HepG2 (cell line): ENCODE measurements around the gene MILR1. TPM values are rescaled to one million over a fixed set of nuclear protein-coding genes. Genes with fewer than 3 reads are reported as not detected.

Source experiments
- ASH2L ChIP-seq: fragments of 300-600, 200-600 bp; sonication (generic); IDR thresholded peaks from 2 replicates; pipeline ENCODE4 v1.7.0; 2017; ENCODE audit warnings: low read depth, mild to moderate bottlenecking, moderate library complexity, mixed read lengths, low read length; ENCODE audit not compliant: insufficient read length
- ATRX ChIP-seq: sonication (generic); formaldehyde crosslinking; IDR thresholded peaks from 2 replicates; pipeline ENCODE4 v1.4.0; 2020; ENCODE audit warnings: missing genetic modification reagents, borderline replicate concordance
- CERS6 ChIP-seq: sonication (generic); formaldehyde crosslinking; IDR thresholded peaks from 2 replicates; pipeline ENCODE4 v1.5.0; 2020; ENCODE audit warnings: missing genetic modification reagents
- ELF3 ChIP-seq: IDR thresholded peaks from 2 replicates; pipeline ENCODE4 v1.6.1; 2016; ENCODE audit warnings: missing genetic modification reagents, missing compliant biosample characterization
- ERF ChIP-seq: IDR thresholded peaks from 2 replicates; pipeline ENCODE4 v1.6.1; 2018; ENCODE audit warnings: missing biosample characterization, missing genetic modification reagents
- FOXA3 ChIP-seq: IDR thresholded peaks from 2 replicates; pipeline ENCODE4 v1.6.1; 2016; ENCODE audit warnings: missing genetic modification reagents, missing compliant biosample characterization
- FOXO1 ChIP-seq: sonication (generic); formaldehyde crosslinking; IDR thresholded peaks from 2 replicates; pipeline ENCODE4 v1.4.0; 2020; ENCODE audit warnings: missing genetic modification reagents
- KLF12 ChIP-seq: sonication (generic); formaldehyde crosslinking; IDR thresholded peaks from 2 replicates; pipeline ENCODE4 v1.4.0; 2020; ENCODE audit warnings: missing genetic modification reagents, borderline replicate concordance
- KLF6 ChIP-seq: IDR thresholded peaks from 2 replicates; pipeline ENCODE4 v1.8.0; 2016; ENCODE audit warnings: missing biosample characterization, missing genetic modification reagents
- MAZ ChIP-seq, 2 experiments: sonication (generic) in 1 of 2; formaldehyde crosslinking in 1 of 2; IDR thresholded peaks; 2 replicates each; pipeline versions ENCODE4 v1.5.0 to v1.6.1; 2012 to 2020; ENCODE audit warnings: low read depth in 2 of 2, mild to moderate bottlenecking in 2 of 2, borderline replicate concordance in 1 of 2, improper control_type of control experiment in 1 of 2, low read length in 1 of 2, missing genetic modification reagents in 1 of 2, moderate library complexity in 1 of 2
- RNF219 ChIP-seq: sonication (generic); formaldehyde crosslinking; IDR thresholded peaks from 2 replicates; pipeline ENCODE4 v1.5.0; 2020; ENCODE audit warnings: mild to moderate bottlenecking, missing genetic modification reagents
- SIX1 ChIP-seq: sonication (generic); formaldehyde crosslinking; IDR thresholded peaks from 2 replicates; pipeline ENCODE4 v1.4.0; 2020; ENCODE audit warnings: missing genetic modification reagents, borderline replicate concordance
- SSRP1 ChIP-seq: IDR thresholded peaks from 2 replicates; pipeline ENCODE4 v1.6.1; 2016; ENCODE audit warnings: control low read depth
- THYN1 ChIP-seq: sonication (generic); formaldehyde crosslinking; IDR thresholded peaks from 2 replicates; pipeline ENCODE4 v1.8.1; 2023; ENCODE audit warnings: low read depth, mild to moderate bottlenecking, moderate library complexity, missing genetic modification reagents, borderline replicate concordance
- ZMYM3 ChIP-seq: sonication (generic); formaldehyde crosslinking; IDR thresholded peaks from 2 replicates; pipeline ENCODE4 v1.5.1; 2020; ENCODE audit warnings: mild to moderate bottlenecking, missing genetic modification reagents
- ZNF136 ChIP-seq: sonication (generic); formaldehyde crosslinking; IDR thresholded peaks from 2 replicates; pipeline ENCODE4 v1.8.1; 2022; ENCODE audit warnings: low read depth, mild to moderate bottlenecking, moderate library complexity, missing genetic modification reagents
- ZNF383 ChIP-seq: sonication (generic); formaldehyde crosslinking; IDR thresholded peaks from 2 replicates; pipeline ENCODE4 v1.4.0; 2020; ENCODE audit warnings: missing genetic modification reagents, mild to moderate bottlenecking, borderline replicate concordance
- ZNF432 ChIP-seq: sonication (generic); formaldehyde crosslinking; IDR thresholded peaks from 2 replicates; pipeline ENCODE4 v1.5.0; 2020; ENCODE audit warnings: missing genetic modification reagents, mild to moderate bottlenecking, borderline replicate concordance
- ZNF670 ChIP-seq: sonication (generic); formaldehyde crosslinking; IDR thresholded peaks from 2 replicates; pipeline ENCODE4 v1.8.0; 2022; ENCODE audit warnings: mild to moderate bottlenecking, missing genetic modification reagents, borderline replicate concordance
- ZNF773 ChIP-seq: sonication (generic); formaldehyde crosslinking; IDR thresholded peaks from 2 replicates; pipeline ENCODE4 v1.4.0; 2020; ENCODE audit warnings: missing genetic modification reagents, borderline replicate concordance
- ZNF776 ChIP-seq: sonication (generic); formaldehyde crosslinking; IDR thresholded peaks from 2 replicates; pipeline ENCODE4 v1.4.0; 2020; ENCODE audit warnings: mild to moderate bottlenecking, missing genetic modification reagents
- polyA plus RNA-seq, 8 experiments: library from polyadenylated mRNA; depleted of rRNA in 3 of 8; stranded (reverse) in 7 of 8; unstranded in 1 of 8; fragments of >200 nt; fragmentation: Illumina TruSeq in 4 of 8; extraction: Trizol in 4 of 8; gene quantifications; 2 replicates each; pipeline versions ENCODE4 v1.2.1 to v1.2.3, GENCODE V29; 2011 to 2016; ENCODE audit warnings: low read depth in 4 of 8, missing spikeins in 1 of 8, mixed read lengths in 1 of 8; ENCODE audit not compliant: insufficient read depth in 1 of 8
- total RNA-seq, 5 experiments: library from RNA; depleted of rRNA; stranded (reverse); fragments of >200 nt; fragmentation: Illumina TruSeq; extraction: Trizol; gene quantifications; 2 replicates each; pipeline ENCODE4 v1.2.3, GENCODE V29; 2016; ENCODE audit warnings: low read depth in 1 of 5
- TF ChIP-seq, protein P1 (sequence below): sonication (generic); formaldehyde crosslinking; IDR thresholded peaks from 2 replicates; pipeline ENCODE4 v1.8.0; 2022; ENCODE audit warnings: missing genetic modification reagents, mild to moderate bottlenecking, inconsistent platforms, borderline replicate concordance
- TF ChIP-seq, protein P2 (sequence below): sonication (generic); formaldehyde crosslinking; IDR thresholded peaks from 2 replicates; pipeline ENCODE4 v1.4.0; 2020; ENCODE audit warnings: missing genetic modification reagents

Gene MILR1
- total and polyA plus RNA-seq, 2 of the 13 experiments (the other 11 are each of a cell fraction or from before 2014, with no cell fraction given) = 0.27 to 1.7 TPM

- no peak; the same call in 1 of the 2 replicates for TF ChIP-seq MAZ (IDR thresholded peaks at IDR 0.05; ENCODE audit: borderline replicate concordance, low read depth, low read length)
- peak; percentile 43; the same call in 1 of the 2 replicates for TF ChIP-seq MAZ (CRISPR knock-in tag; IDR thresholded peaks at IDR 0.05; ENCODE audit: low read depth)
- TF ChIP-seq SSRP1 (CRISPR knock-in tag) = no peak
- TF ChIP-seq ZNF670 = peak; percentile 82; the same call in 1 of the 2 replicates
- no peak for TF ChIP-seq ZMYM3 (CRISPR knock-in tag)
- no peak; the same call in 1 of the 2 replicates for TF ChIP-seq ZNF383
- TF ChIP-seq KLF6 (CRISPR knock-in tag) = peak; percentile 95
- TF ChIP-seq ZNF136 = 0 out of 2 replicates have a peak, but pooled peaks have one; percentile 68
- 0 out of 2 replicates have a peak, but pooled peaks have one; percentile 33 for TF ChIP-seq CERS6 (CRISPR knock-in tag)
- peak; percentile 36; the same call in 1 of the 2 replicates for TF ChIP-seq RNF219
- TF ChIP-seq FOXO1 (CRISPR knock-in tag) = no peak; the same call in none of the 2 replicates
- TF ChIP-seq ZNF773 (CRISPR knock-in tag) = no peak; the same call in 1 of the 2 replicates
- peak; percentile 97 for TF ChIP-seq ASH2L
- TF ChIP-seq, protein P1, sequence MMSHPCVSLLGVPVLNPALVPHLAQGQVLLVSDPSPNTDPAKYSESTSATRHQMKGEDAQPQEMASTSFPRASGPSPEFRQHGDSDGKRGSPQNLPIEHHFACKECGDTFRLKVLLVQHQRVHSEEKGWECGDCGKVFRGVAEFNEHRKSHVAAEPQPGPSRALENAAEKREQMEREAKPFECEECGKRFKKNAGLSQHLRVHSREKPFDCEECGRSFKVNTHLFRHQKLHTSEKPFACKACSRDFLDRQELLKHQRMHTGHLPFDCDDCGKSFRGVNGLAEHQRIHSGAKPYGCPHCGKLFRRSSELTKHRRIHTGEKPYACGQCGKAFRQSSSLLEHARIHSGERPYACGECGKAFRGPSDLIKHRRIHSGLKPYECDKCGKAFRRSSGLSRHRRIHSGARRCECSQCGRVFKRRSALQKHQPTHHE (CRISPR knock-in tag) = peak; percentile 84; the same call in 1 of the 2 replicates
- TF ChIP-seq ATRX (CRISPR knock-in tag) = no peak
- peak; percentile 51 for TF ChIP-seq ELF3 (CRISPR knock-in tag)
- TF ChIP-seq ZNF432 (CRISPR knock-in tag) = no peak
- TF ChIP-seq ERF (CRISPR knock-in tag) = peak; percentile 84
- TF ChIP-seq THYN1 (CRISPR knock-in tag) = no peak
- TF ChIP-seq FOXA3 (CRISPR knock-in tag) = peak; percentile 12; the same call in 1 of the 2 replicates
- TF ChIP-seq KLF12 (CRISPR knock-in tag) = peak; percentile 93
- TF ChIP-seq SIX1 (CRISPR knock-in tag) = no peak
- peak; percentile 24; the same call in 1 of the 2 replicates for TF ChIP-seq ZNF776
- TF ChIP-seq, protein P2, sequence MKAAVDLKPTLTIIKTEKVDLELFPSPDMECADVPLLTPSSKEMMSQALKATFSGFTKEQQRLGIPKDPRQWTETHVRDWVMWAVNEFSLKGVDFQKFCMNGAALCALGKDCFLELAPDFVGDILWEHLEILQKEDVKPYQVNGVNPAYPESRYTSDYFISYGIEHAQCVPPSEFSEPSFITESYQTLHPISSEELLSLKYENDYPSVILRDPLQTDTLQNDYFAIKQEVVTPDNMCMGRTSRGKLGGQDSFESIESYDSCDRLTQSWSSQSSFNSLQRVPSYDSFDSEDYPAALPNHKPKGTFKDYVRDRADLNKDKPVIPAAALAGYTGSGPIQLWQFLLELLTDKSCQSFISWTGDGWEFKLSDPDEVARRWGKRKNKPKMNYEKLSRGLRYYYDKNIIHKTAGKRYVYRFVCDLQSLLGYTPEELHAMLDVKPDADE (CRISPR knock-in tag) = peak; percentile 84
Measured at GRCh38 chr17:64506576-64507412, 57.9 kb downstream of the MILR1 start, which contains the start of gene CEP95 (continued).
